GM19452 (cell line): ENCODE results near the gene EZH2.
A peak's percentile ranks its signal among the peaks of the same experiment; 100 is the strongest.

Experiments
- ATAC-seq: cut with Tn5 transposase; IDR thresholded peaks from one replicate; pipeline ENCODE4 v1.9.1; 2021; ENCODE audit not compliant: unreplicated experiment

The EZH2 gene

GRCh38 chr7:148809856-148810255 lies 74.2 kb downstream of the EZH2 start:
- no peak for ATAC-seq

GRCh38 chr7:148807436-148807835 lies 76.7 kb downstream of the EZH2 start:
- no peak for ATAC-seq

GRCh38 chr7:148806187-148806586 lies 77.9 kb downstream of the EZH2 start:
- no peak for ATAC-seq

DNA sequence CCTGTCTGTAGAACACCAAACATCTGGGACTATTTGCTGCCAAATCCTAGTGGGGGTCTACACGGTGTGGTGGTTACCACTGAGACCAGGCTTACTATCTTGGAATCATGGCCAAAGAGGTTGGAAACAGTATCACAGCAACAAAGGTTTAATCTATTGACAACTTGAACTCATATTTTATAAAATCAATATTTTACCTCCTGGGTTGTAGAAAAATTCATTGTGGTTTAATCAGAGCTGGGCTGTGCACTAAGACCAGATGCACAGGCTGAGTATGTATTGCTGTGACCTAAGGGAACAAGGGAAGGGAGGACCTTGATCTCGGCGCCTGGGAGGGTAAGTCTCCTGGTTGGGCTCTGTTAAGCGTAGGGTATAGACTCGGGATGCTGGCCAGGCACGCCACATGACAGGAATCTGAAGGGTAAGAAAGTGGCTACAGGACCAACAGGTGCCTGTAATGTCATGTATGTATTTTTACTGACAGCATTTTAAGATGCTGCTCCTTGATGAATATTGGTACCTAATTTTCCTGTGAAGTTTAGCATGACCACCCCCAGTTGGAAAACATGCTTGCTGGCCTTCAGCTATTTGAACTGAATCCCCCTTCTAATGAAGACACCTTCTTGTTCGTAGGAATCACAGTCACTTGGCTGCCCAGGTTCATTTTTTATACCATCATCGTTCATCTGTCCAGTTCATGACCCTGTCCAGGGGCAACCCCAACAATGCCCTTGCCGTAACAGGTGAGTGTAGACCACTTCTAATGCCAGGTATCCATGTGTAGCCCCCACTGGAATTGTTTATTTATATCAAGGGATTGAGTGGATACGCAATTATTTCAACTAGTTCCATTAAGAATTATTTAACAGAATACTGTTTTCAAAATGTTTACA lies 79.5 kb downstream of the EZH2 start:
- ATAC-seq, result no peak

DNA sequence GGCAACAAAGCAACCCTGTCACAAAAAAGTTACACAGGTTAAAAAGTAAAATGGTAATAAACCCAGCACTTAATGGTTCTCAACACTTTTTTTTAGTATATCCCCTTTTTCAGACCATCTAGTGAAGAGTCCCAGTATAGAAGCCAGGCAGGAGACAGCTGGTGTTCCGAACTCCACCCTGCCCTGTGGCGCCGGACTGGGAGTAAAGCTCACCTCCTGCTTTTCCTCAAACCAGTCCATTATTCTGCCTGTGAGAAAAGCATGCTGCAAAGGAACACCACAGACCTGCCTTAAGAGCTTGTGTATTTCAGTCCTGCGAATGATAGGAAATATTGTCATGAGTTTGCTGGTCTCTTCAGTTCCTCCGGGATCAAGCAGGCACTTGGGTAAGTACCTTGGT lies 81.0 kb downstream of the EZH2 start:
- ATAC-seq, result no peak

DNA sequence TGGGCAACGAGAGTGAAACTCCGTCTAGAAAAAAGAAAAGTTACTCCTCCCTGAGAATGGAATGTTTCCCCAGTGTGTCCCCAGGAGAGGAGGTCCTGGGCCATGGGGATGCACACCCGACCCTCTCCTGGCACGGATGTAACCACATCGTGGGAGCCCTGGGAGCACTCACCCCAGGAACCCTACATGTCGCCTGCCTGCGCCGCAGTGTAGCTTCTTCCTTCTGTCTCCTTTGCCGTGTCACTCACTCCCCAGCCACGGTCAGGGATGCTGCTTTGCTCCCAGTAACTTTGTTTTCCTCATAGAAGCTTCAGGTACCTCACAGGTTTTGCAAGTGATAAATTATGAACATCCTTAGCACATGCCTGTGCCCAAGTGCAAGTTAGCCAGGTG lies 82.0 kb downstream of the EZH2 start:
- ATAC-seq, result no peak

DNA sequence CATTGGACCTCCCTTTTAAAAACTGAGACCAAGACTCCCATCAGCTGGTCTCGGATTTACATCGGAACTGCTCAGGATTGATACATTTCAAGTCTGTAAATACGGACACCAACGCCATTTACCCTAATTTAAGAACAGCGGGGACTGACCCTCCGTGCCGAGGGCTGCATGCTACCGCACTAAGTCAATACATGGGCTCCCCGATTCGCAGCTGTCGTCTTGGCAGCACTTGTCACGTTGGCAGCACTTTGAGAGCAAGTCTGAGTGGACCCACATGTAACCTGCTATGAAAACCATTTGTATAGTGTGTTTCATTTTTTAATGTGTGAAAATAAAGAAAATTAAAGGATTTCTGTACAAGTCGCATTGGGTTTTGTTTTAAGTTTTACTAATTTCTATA lies 83.4 kb downstream of the EZH2 start:
- ATAC-seq, result no peak

- ATAC-seq, result no peak
These were observed 84.1 kb downstream of the EZH2 start for GRCh38 chr7:148799893-148800555.

DNA sequence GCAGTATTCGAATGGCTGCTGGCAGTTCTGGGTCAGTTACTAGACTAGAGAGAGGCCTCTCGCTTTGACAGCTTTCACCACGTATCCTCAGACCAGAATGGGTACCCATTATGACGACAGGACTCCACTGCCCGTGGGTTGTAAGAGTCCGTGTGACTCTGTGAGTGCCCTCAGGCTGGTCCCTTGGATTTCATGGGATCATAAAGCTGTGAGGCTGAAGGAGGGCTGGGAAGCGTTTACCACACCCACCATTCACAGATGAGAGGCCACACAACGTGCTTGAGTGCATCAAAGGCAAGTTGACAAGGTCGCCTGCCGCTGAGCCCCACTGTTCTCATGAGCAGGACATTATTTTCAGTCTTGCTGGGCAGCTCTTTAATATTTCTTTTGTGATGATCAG lies 87.2 kb downstream of the EZH2 start:
- ATAC-seq, result no peak

DNA sequence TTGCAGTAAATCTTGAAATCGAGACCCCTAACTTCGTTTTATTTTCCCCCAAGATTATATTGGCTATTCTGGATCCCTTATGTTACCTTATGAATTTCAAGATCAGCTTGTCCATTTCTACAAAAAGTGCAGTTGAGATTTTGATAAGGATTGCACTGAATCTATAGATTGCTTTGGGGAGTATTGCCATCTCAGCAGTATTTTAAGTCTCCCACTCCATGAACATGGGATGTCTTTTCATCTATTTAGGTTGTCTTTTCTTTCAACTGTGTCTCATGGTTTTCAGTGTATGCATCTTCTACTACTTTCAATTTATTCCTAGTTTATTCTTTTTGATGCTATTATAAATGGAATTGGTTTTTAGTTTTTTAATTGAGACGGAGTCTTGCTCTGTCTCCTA lies 89.6 kb downstream of the EZH2 start:
- no peak for ATAC-seq

GRCh38 chr7:148793590-148793989 lies 90.5 kb downstream of the EZH2 start:
- no peak for ATAC-seq

DNA sequence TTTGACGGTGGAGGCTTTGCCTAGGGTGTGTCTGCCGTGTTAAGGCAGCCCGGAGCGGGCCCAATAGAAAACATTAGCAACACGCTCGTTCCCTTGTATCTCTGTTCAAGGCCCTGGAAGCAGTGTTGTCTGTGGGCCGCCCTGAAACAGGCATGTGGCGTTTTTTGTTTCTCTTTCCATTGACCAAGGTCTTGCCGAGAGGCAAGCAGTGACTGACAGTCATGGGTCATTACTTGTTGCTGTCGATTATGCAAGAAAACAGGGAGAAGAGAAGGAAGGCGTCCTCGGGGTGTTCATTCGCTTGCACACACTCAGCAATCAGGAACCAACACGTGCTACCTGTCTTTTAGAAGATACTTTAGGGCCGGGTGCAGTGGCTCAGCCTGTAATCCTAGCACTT lies 92.5 kb downstream of the EZH2 start:
- ATAC-seq, result no peak

DNA sequence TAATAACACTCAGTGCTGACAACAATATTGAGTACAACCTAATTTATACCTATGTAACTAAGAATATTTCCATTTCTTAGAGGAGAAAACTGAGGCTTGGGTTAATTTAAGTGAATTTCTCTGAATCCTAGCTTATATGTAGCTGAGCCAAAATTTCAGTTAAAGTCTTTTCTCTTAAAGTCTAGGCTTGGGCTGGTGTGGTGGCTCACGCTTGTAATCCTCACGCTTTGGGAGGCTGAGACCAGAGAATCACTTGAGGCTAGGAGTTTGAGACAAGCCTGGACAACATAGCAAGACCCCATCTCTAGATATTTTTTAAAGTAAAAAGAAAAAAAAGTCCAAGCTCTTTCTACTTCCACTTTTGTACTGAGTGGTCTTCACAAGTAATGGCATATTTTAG lies 93.2 kb downstream of the EZH2 start:
- ATAC-seq, result no peak

DNA sequence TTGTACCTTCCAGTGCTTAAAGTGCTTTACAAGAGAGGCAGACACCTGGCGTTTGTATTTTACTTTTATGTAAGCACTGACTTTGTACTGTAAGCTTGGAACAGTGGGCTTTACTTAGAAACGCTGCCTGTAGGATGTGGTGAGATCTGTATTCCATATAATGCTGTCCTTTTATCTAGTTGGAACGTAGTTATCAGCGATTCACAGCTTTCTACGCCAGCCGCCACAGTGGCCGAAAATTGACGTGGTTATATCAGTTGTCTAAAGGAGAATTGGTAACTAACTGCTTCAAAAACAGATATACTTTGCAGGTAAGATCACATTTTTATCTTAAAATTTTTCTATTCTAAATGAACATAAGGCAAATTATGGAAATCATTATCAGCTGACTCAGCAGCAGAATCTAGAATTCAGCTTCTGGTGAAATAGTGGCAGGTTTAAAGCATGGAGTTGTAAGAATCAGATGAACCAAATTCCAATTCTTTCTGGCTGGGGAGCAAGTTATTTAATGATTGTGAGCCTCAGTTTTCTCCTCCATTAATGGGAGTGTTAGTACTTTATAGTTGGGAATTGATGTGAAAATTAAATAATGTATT lies 93.9 kb downstream of the EZH2 start:
- no peak for ATAC-seq

- ATAC-seq, result no peak
These were observed 94.9 kb downstream of the EZH2 start for GRCh38 chr7:148789220-148789619.

DNA sequence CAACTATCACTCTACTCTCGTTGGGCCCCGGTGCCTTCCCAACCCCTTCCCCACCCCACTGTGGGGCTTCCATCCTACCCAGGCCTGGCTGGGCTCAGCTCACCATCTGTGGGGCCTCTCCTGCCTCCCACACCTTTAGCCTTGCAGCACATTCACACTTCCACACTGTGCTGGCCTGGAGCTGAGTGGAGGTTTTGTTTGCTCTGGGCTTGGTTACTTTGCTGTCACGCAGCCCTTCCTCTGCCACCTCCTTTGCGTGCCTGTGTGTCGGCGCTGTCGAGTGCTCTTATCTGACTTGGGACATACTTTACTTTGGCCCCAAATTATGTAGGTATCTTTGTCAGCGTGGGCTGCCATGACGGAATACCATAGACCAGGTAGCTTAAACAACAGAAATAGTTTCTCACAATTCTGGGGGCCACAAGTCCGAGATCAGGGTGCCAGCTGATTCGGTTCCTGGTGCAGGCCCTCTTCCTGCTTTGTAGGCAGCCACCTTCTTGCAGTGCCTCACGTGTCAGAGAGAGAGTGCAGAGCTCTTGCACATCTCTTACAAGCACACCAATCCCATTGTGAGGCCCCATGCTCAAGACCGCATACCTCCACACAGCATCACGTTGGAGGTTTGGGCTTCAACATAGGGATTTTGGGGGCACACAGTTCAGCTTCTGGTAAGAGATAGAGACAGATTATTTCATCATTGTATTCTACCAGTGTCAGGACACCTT lies 96.4 kb downstream of the EZH2 start:
- no peak for ATAC-seq

- ATAC-seq, result no peak
These were observed 100.1 kb downstream of the EZH2 start for GRCh38 chr7:148783801-148784527.

DNA sequence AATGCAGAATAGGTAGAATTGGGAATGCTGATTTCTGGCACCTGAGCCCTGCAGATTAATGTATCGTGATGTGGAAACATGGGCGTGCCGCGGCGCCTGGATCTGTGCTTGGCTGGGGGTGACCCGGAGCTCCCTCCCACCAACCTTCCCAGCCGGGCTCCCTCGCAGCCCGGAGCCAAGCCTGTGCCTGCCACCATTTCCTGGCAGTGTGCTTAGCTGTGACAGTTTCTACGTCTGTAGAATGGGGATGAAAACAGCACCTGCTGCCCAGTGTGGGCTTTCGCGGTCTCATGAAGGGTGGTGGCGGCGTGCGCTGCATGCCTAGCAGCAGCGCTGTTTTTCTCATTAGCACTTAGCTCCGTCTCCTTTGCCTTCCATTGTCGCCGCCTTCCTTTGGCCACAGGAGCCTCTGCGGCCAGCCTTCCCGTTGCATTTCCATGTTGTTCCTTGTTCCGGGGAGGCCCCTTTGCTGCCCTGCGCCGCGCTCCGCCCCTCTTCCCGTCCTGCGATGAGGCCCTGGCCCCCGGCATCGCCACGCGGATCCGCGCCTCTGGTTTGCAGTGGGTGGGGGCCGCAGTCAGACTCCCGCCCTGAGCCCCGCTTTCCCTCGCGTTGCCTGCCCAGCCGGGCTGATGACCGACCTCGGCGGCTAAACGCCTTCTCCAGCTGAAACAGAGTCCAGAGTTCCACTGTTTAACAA lies 101.2 kb downstream of the EZH2 start:
- ATAC-seq, result no peak

DNA sequence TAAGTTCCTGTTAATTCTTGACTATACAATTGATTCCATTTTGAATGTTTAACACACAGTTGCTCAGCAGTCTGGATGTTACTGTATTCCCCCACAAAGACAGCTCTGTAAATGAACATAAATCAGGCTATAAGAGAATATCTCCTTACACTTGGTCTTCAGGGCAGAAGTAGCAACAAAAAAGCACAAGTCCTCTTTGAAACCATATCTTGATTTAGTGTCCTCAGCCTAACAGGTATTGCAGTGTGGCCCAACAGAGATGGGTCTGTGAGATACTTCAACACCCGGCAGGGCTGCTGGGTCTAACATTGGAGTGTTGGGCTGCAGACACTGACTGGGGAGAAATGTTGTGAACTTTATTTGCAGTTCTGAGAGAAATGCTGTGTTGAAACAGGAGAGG lies 109.6 kb downstream of the EZH2 start:
- ATAC-seq, result no peak

DNA sequence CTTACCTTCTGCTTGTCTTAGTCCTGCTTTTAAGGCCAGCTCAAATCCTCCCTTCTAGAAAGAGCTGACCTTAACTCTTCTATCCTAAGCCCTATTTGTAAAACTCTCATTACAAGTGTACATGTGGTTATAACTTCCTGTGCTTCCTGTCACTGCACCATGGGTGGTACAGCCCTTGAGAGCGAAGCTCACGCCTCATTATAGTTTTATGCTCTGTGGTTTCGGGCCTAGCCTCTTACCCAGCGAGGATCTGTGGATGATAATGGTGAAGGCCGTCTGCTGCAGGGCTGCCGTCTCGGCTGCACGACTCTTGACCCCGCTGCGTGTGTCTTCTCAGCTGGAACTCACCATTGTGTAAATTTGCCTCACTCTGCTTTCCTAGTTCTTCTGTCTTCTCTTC lies 110.8 kb downstream of the EZH2 start:
- peak; percentile 86 for ATAC-seq
